Measurements from ENCODE around the gene STK38L. TPM values are rescaled to one million over a fixed set of nuclear protein-coding genes. Genes with fewer than 3 reads are reported as not detected.

STK38L gene
- total and polyA plus RNA-seq, 2 of the 4 experiments (the other 2 are of a cell fraction): 5.1 to 7.2 TPM

GRCh38 chr12:27253347-27253746 is 9.3 kb downstream of the STK38L start:
- Histone ChIP-seq H3K4me1 (ENCODE audit: control insufficient read depth, insufficient read depth, low read length) (peaks cover 3% of the 10 kb centered on the region; the same call in 1 of the 2 replicates), H3K23ac (ENCODE audit: low read depth, low read length) (no peak overlapping the region), H3K4ac (ENCODE audit: low read depth, low read length) (no peak overlapping the region), H3K27ac (ENCODE audit: insufficient read depth, low read length) (no peak overlapping the region), H4K91ac (ENCODE audit: insufficient read depth, low read depth, low read length) (no peak overlapping the region), H3K79me1 (ENCODE audit: low read depth in 1 of 2, low read length in 2 of 2) (peaks cover 17 to 36% of the 10 kb centered on the region in 2 experiments), H3K56ac (ENCODE audit: extremely low read depth, insufficient read depth, low read length) (no peak overlapping the region), H4K20me1 (ENCODE audit: insufficient read depth, low read length) (no peaks in the 10 kb centered on the region), H3K9me1 (ENCODE audit: insufficient read depth, low read length) (no peaks in the 10 kb centered on the region), H3K9ac (ENCODE audit: low read depth, low read length) (no peak overlapping the region), H2BK20ac (ENCODE audit: low read depth, low read length) (no peak overlapping the region), H2AK5ac (ENCODE audit: low read depth, low read length) (no peak overlapping the region; the same call in 1 of the 2 replicates), H4K8ac (ENCODE audit: low read depth in 2 of 2, low read length in 2 of 2) (no peak overlapping the region), H4K5ac (ENCODE audit: low read depth, low read length) (no peak overlapping the region), H2AFZ (replicated peaks; ENCODE audit: low read length, poor library complexity) (no peak overlapping the region), H2BK15ac (ENCODE audit: low read depth, low read length) (no peak overlapping the region), H2BK5ac (ENCODE audit: low read depth, low read length, poor library complexity, severe bottlenecking) (no peak overlapping the region), H3K9me3 (ENCODE audit: control insufficient read depth, insufficient read depth, low read length) (no peaks in the 10 kb centered on the region), H3K18ac (ENCODE audit: low read depth, low read length) (no peak overlapping the region), H3K4me2 (ENCODE audit: low read depth, low read length) (no peak overlapping the region), H2BK120ac (ENCODE audit: low read depth, low read length) (no peak overlapping the region), H3K36me3 (ENCODE audit: control insufficient read depth, insufficient read depth, low read length) (peaks cover 2% of the 10 kb centered on the region; the same call in 1 of the 2 replicates), H3K14ac (replicated peaks; ENCODE audit: low read depth, low read length) (no peak overlapping the region), H2AK9ac (replicated peaks; ENCODE audit: low read depth, low read length, poor library complexity) (no peak overlapping the region), H3K27me3 (ENCODE audit: control insufficient read depth, insufficient read depth, low read length) (no peaks in the 10 kb centered on the region), H3K4me3 (ENCODE audit: insufficient read depth, low read depth, low read length) (no peak overlapping the region)
- no peak for DNase-seq
- CTCF ChIA-PET: no interaction called here
- no TSS peak for BruUV-seq (replicated peaks)
- POLR2A ChIA-PET (ENCODE audit: unreplicated experiment): no interaction called here
- intact Hi-C loops (cut with micrococcal nuclease): no loop called here
- TF ChIP-seq RAD21 (IDR thresholded peaks at IDR 0.05; ENCODE audit: low read length) (no peak), SMC3 (IDR thresholded peaks at IDR 0.05; ENCODE audit: low read depth, low read length) (no peak), CEBPB (IDR thresholded peaks at IDR 0.05; ENCODE audit: low read depth, low read length) (no peak), MAZ (IDR thresholded peaks at IDR 0.05; ENCODE audit: borderline replicate concordance, low read depth, low read length) (no peak), BHLHE40 (IDR thresholded peaks at IDR 0.05; ENCODE audit: low read depth, low read length) (no peak), ELK1 (IDR thresholded peaks at IDR 0.05; ENCODE audit: borderline replicate concordance, low read depth, low read length) (no peak), RCOR1 (IDR thresholded peaks at IDR 0.05; ENCODE audit: insufficient replicate concordance, low read length) (no peak), RFX5 (IDR thresholded peaks at IDR 0.05; ENCODE audit: low read depth, low read length) (no peak), NFE2L2 (IDR thresholded peaks at IDR 0.05; ENCODE audit: low read depth, low read length) (no peak), CHD1 (IDR thresholded peaks at IDR 0.05; ENCODE audit: low read depth, low read length) (no peak)
- TF ChIP-seq, protein P1, sequence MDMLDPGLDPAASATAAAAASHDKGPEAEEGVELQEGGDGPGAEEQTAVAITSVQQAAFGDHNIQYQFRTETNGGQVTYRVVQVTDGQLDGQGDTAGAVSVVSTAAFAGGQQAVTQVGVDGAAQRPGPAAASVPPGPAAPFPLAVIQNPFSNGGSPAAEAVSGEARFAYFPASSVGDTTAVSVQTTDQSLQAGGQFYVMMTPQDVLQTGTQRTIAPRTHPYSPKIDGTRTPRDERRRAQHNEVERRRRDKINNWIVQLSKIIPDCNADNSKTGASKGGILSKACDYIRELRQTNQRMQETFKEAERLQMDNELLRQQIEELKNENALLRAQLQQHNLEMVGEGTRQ (IDR thresholded peaks at IDR 0.05; ENCODE audit: low read depth, low read length): no peak
- ATAC-seq (ENCODE audit: low read depth): no peak
- WGBS, 2 experiments (ENCODE audit: extremely low coverage in 2 of 2, insufficient read length in 1 of 2): 100% methylated on average over 1 of the region's 2 CpGs; no CpG with 5 or more reads in 1 of the 2 experiments
- dilution Hi-C loops (cut with HindIII; ENCODE audit: low sequenced_read_pairs, unreplicated experiment): no loop called here
- in situ Hi-C loops (cut with MboI; ENCODE audit: low sequenced_read_pairs): no loop called here

Measured in IMR-90 (cell line).